A673 (cell line): ENCODE data around the gene SLC9A4. TPM values are rescaled to one million over a fixed set of nuclear protein-coding genes. Genes with fewer than 3 reads are reported as not detected.

Experiments
- BruUV-seq: library from RNA; stranded (reverse); fragments of 400-500 nt; replicated peaks from 2 replicates; lab custom pipeline; 2021; lab: Mats Ljungman, UMichigan
- CTCF ChIA-PET: fragments of 300-600 bp; sonication (Branson Sonifier 250); formaldehyde crosslinking; loops from one replicate; lab custom pipeline; 2022; ENCODE audit warnings: antibody characterized with exemption; lab: Charles Lee
- POLR2A ChIA-PET: fragments of 300-600 bp; sonication (Branson Sonifier 250); formaldehyde crosslinking; loops from one replicate; lab custom pipeline; 2022; ENCODE audit warnings: antibody characterized with exemption; ENCODE audit not compliant: low non-redundant PET; lab: Charles Lee
- DNase-seq: peaks from one replicate; pipeline ENCODE4 v3.0.0-alpha.2; 2015; ENCODE audit warnings: low spot score
- H3K27ac ChIP-seq: fragments of 200-600 bp; sonication (generic); 2 replicates; pipeline ENCODE4 v1.5.1; 2016; ENCODE audit warnings: mixed run types, low read depth, mild to moderate bottlenecking, mixed read lengths, antibody characterized with exemption, low read length; ENCODE audit not compliant: poor library complexity, severe bottlenecking
- H3K27me3 ChIP-seq: fragments of 200-600 bp; sonication (generic); replicated peaks from 2 replicates; pipeline ENCODE4 v1.6.1; 2017; ENCODE audit warnings: mixed run types, low read depth, mild to moderate bottlenecking, mixed read lengths, antibody characterized with exemption, low read length; ENCODE audit not compliant: insufficient read depth, poor library complexity
- H3K36me3 ChIP-seq: fragments of 200-600 bp; sonication (generic); 2 replicates; pipeline ENCODE4 v1.6.1; 2016; ENCODE audit warnings: mixed run types, mild to moderate bottlenecking, mixed read lengths, antibody characterized with exemption, low read length; ENCODE audit not compliant: insufficient read depth, poor library complexity, severe bottlenecking
- H3K4me1 ChIP-seq: fragments of 200-600 bp; sonication (generic); 2 replicates; pipeline ENCODE4 v1.6.1; 2017; ENCODE audit warnings: mixed run types, mild to moderate bottlenecking, mixed read lengths, antibody characterized with exemption, low read length; ENCODE audit not compliant: insufficient read depth, poor library complexity, severe bottlenecking
- H3K4me3 ChIP-seq: fragments of 200-600 bp; sonication (generic); 2 replicates; pipeline ENCODE4 v1.5.1; 2016; ENCODE audit warnings: low read depth, mixed run types, mild to moderate bottlenecking, mixed read lengths, low read length; ENCODE audit not compliant: poor library complexity, severe bottlenecking
- H3K9me3 ChIP-seq: fragments of 200-600 bp; sonication (generic); 2 replicates; pipeline ENCODE4 v1.6.1; 2016; ENCODE audit warnings: mixed run types, low read depth, mild to moderate bottlenecking, mixed read lengths, antibody characterized with exemption, low read length; ENCODE audit not compliant: poor library complexity, severe bottlenecking
- EZH2 ChIP-seq: fragments of 200-600 bp; sonication (generic); IDR thresholded peaks from 2 replicates; pipeline ENCODE4 v1.6.1; 2017; ENCODE audit warnings: borderline replicate concordance, low read depth, mild to moderate bottlenecking, mixed read lengths, antibody characterized with exemption, low read length; ENCODE audit not compliant: poor library complexity, severe bottlenecking
- intact Hi-C: fragments of 100-400 bp; cut with micrococcal nuclease; formaldehyde crosslinking; loops from one replicate; pipeline ENCODE4 v1.10.0; 2022; ENCODE audit not compliant: unreplicated experiment
- total RNA-seq: library from RNA; stranded (reverse); gene quantifications from 2 replicates; pipeline ENCODE4 v1.2.3, GENCODE V29; 2021
- TF ChIP-seq, protein P1 (sequence below): fragments of 300-800, 200-600 bp; sonication (generic); conservative IDR thresholded peaks from 2 replicates; pipeline ENCODE4 v1.5.1; 2017; ENCODE audit warnings: low read depth, mild to moderate bottlenecking, antibody characterized with exemption, low read length, moderate library complexity, mixed read lengths

The SLC9A4 gene
- total RNA-seq, 1 experiment from 2014 or later, result 0.11 TPM

DNA sequence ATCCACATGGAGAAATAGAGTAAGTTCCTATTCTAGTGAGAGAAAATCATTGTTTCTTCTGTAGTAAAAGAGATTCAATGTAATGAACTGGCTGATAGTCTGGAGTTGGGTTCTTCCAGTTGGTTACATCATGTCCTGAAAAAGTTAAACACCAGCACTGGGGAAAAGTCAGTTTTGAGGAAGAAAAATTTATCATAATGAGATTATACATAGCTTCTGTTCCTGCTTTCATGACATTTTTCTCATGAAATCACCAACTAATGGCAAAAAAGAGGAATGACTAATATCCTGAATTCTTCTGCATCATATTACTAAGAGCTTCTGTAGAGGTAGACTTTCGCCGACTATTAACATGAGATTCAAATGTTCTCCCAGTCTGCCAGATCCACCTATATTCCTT, 77.1 kb downstream of the SLC9A4 start:
- Histone ChIP-seq H3K4me1 (no peaks in the 10 kb centered on the region), H3K4me3 (no peak overlapping the region), H3K27ac (no peak overlapping the region), H3K27me3 (no peaks in the 10 kb centered on the region), H3K36me3 (no peaks in the 10 kb centered on the region), H3K9me3 (peaks cover 10% of the 10 kb centered on the region)
- TF ChIP-seq EZH2, result no peak
- TF ChIP-seq, protein P1, sequence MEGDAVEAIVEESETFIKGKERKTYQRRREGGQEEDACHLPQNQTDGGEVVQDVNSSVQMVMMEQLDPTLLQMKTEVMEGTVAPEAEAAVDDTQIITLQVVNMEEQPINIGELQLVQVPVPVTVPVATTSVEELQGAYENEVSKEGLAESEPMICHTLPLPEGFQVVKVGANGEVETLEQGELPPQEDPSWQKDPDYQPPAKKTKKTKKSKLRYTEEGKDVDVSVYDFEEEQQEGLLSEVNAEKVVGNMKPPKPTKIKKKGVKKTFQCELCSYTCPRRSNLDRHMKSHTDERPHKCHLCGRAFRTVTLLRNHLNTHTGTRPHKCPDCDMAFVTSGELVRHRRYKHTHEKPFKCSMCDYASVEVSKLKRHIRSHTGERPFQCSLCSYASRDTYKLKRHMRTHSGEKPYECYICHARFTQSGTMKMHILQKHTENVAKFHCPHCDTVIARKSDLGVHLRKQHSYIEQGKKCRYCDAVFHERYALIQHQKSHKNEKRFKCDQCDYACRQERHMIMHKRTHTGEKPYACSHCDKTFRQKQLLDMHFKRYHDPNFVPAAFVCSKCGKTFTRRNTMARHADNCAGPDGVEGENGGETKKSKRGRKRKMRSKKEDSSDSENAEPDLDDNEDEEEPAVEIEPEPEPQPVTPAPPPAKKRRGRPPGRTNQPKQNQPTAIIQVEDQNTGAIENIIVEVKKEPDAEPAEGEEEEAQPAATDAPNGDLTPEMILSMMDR, result no peak
- POLR2A ChIA-PET, result no interaction called here
- intact Hi-C loops, result no loop called here
- no TSS peak for BruUV-seq
- CTCF ChIA-PET, result no interaction called here
- no peak for DNase-seq

GRCh38 chr2:102551329-102552096, 78.5 kb downstream of the SLC9A4 start:
- H3K27ac ChIP-seq, result no peak overlapping the region
- intact Hi-C loops, result no loop called here
- ChIA-PET CTCF (no interaction called here), POLR2A (no interaction called here)
- DNase-seq, result no peak
- no peaks in the 10 kb centered on the region for H3K27me3 ChIP-seq
- no peaks in the 10 kb centered on the region for H3K4me1 ChIP-seq
- BruUV-seq, result no TSS peak
- no peak for TF ChIP-seq EZH2
- TF ChIP-seq, protein P1, result no peak
- H3K36me3 ChIP-seq, result no peaks in the 10 kb centered on the region
- H3K4me3 ChIP-seq, result no peak overlapping the region
- H3K9me3 ChIP-seq, result peaks cover 10% of the 10 kb centered on the region

- no peaks in the 10 kb centered on the region for H3K4me1 ChIP-seq
- H3K4me3 ChIP-seq, result no peak overlapping the region
- intact Hi-C loops, result no loop called here
- no TSS peak for BruUV-seq
- no peak for DNase-seq
- ChIA-PET CTCF (no interaction called here), POLR2A (no interaction called here)
- no peak overlapping the region for H3K27ac ChIP-seq
- H3K36me3 ChIP-seq, result no peaks in the 10 kb centered on the region
- TF ChIP-seq, protein P1, result no peak
- no peak for TF ChIP-seq EZH2
- no peaks in the 10 kb centered on the region for H3K27me3 ChIP-seq
- peaks cover 9% of the 10 kb centered on the region for H3K9me3 ChIP-seq
Measured at GRCh38 chr2:102553601-102554000, 80.6 kb downstream of the SLC9A4 start.
